GM23338 (cell line): ENCODE measurements around the gene SELENOM. TPM values are rescaled to one million over a fixed set of nuclear protein-coding genes. Genes with fewer than 3 reads are reported as not detected.

Experiments
- ATAC-seq: fragments of 200-7000 bp; cut with Tn5 transposase; 3 replicates; pipeline ENCODE4 v1.9.1; 2020
- DNase-seq: peaks from one replicate; pipeline ENCODE4 v3.0.0-alpha.2; 2015; ENCODE audit warnings: low spot score
- H2AFZ ChIP-seq: fragments of 200-600 bp; sonication (generic); 2 replicates; pipeline ENCODE4 v1.8.0; 2016; ENCODE audit warnings: antibody characterized with exemption, mild to moderate bottlenecking, moderate library complexity
- H3F3A ChIP-seq: fragments of 200-600 bp; sonication (generic); replicated peaks from 2 replicates; pipeline ENCODE4 v1.8.0; 2017; ENCODE audit warnings: antibody characterized with exemption, mixed run types, low read depth
- H3K27ac ChIP-seq: fragments of 200-600 bp; sonication (generic); 2 replicates; pipeline ENCODE4 v1.6.1; 2016; ENCODE audit warnings: low read depth
- H3K27me3 ChIP-seq: fragments of 200-600 bp; sonication (generic); 2 replicates; pipeline ENCODE4 v1.8.0; 2016; ENCODE audit warnings: mild to moderate bottlenecking, mixed run types, moderate library complexity; ENCODE audit not compliant: insufficient read depth
- H3K36me3 ChIP-seq: fragments of 200-600 bp; sonication (generic); 2 replicates; pipeline ENCODE4 v1.8.0; 2016; ENCODE audit warnings: mild to moderate bottlenecking; ENCODE audit not compliant: insufficient read depth
- H3K4me1 ChIP-seq: fragments of 200-600 bp; sonication (generic); 2 replicates; pipeline ENCODE4 v1.8.0; 2016; ENCODE audit warnings: mild to moderate bottlenecking, moderate library complexity; ENCODE audit not compliant: insufficient read depth
- H3K4me2 ChIP-seq: fragments of 200-600 bp; sonication (generic); 2 replicates; pipeline ENCODE4 v1.7.1; 2017; ENCODE audit warnings: mixed run types
- H3K4me3 ChIP-seq: fragments of 200-600 bp; sonication (generic); 2 replicates; pipeline ENCODE4 v1.6.1; 2016; ENCODE audit warnings: mixed run types
- H3K79me2 ChIP-seq: fragments of 200-600 bp; sonication (generic); replicated peaks from 2 replicates; pipeline ENCODE4 v1.8.0; 2017; ENCODE audit warnings: mild to moderate bottlenecking; ENCODE audit not compliant: insufficient read depth
- H3K9me2 ChIP-seq: fragments of 200-600 bp; sonication (generic); 2 replicates; pipeline ENCODE4 v1.8.0; 2017; ENCODE audit not compliant: insufficient read depth
- H4K20me1 ChIP-seq: fragments of 200-600 bp; sonication (generic); replicated peaks from 2 replicates; pipeline ENCODE4 v1.8.0; 2017; ENCODE audit warnings: mild to moderate bottlenecking; ENCODE audit not compliant: insufficient read depth
- H3K27ac Mint-ChIP-seq: 2 replicates; pipeline ENCODE4 v1.8.0; 2020; ENCODE audit warnings: inconsistent platforms, mild to moderate bottlenecking, moderate library complexity, mixed read lengths
- H3K27me3 Mint-ChIP-seq: 3 replicates; pipeline ENCODE4 v1.8.0; 2022; ENCODE audit warnings: low read depth, mild to moderate bottlenecking, moderate library complexity, mixed read lengths, inconsistent platforms; ENCODE audit not compliant: insufficient read depth, poor library complexity
- H3K36me3 Mint-ChIP-seq: 3 replicates; pipeline ENCODE4 v1.8.0; 2021; ENCODE audit warnings: low read depth, mild to moderate bottlenecking, inconsistent platforms, moderate library complexity, mixed read lengths
- H3K4me1 Mint-ChIP-seq: 3 replicates; pipeline ENCODE4 v1.8.0; 2020; ENCODE audit warnings: mild to moderate bottlenecking, inconsistent platforms, mixed read lengths
- H3K4me3 Mint-ChIP-seq: 3 replicates; pipeline ENCODE4 v1.8.0; 2021; ENCODE audit warnings: moderate library complexity, mild to moderate bottlenecking, inconsistent platforms, mixed read lengths
- H3K9me3 Mint-ChIP-seq: 3 replicates; pipeline ENCODE4 v1.8.0; 2020; ENCODE audit warnings: moderate library complexity, mild to moderate bottlenecking, inconsistent platforms, mixed read lengths
- CTCF ChIP-seq, 2 experiments: fragments of 200-600 bp in 1 of 2; sonication (generic) in 1 of 2; conservative IDR thresholded peaks; 2 replicates each; pipeline versions ENCODE4 v1.5.1 to v1.6.1; 2016 to 2017; ENCODE audit warnings: antibody characterized with exemption in 2 of 2, low read depth in 2 of 2, mild to moderate bottlenecking in 2 of 2, moderate library complexity in 1 of 2
- JUNB ChIP-seq: IDR thresholded peaks from one replicate; pipeline ENCODE4 v1.6.1; 2016; ENCODE audit warnings: antibody characterized with exemption; ENCODE audit not compliant: unreplicated experiment
- NANOG ChIP-seq: IDR thresholded peaks from 2 replicates; pipeline ENCODE4 v1.6.1; 2016; ENCODE audit warnings: antibody characterized with exemption, borderline replicate concordance
- POLR2AphosphoS5 ChIP-seq: IDR thresholded peaks from 2 replicates; pipeline ENCODE4 v1.6.1; 2016; ENCODE audit warnings: antibody characterized with exemption, low read depth
- STAT1 ChIP-seq: IDR thresholded peaks from one replicate; pipeline ENCODE4 v1.6.1; 2016; ENCODE audit warnings: antibody characterized with exemption; ENCODE audit not compliant: unreplicated experiment
- ZNF331 ChIP-seq: fragments of 250-450 bp; sonication (Bioruptor Pico); IDR thresholded peaks from 2 replicates; pipeline ENCODE4 v1.5.0; 2020; ENCODE audit warnings: low read depth, mild to moderate bottlenecking, moderate library complexity
- polyA plus RNA-seq: library from polyadenylated mRNA; unstranded; fragments of >200 nt; fragmentation: Nextera tagmentation; extraction: Ambion mirVana; gene quantifications from 2 replicates; pipeline ENCODE4 v1.2.1, GENCODE V29; 2016
- total RNA-seq: library from RNA; depleted of rRNA; stranded (reverse); fragments of >200 nt; shearing (Covaris generic); gene quantifications from 2 replicates; pipeline ENCODE4 v1.2.3, GENCODE V29; 2014
- TF ChIP-seq, protein P1 (sequence below): IDR thresholded peaks from 2 replicates; pipeline ENCODE4 v1.6.1; 2016; ENCODE audit warnings: antibody characterized with exemption
- TF ChIP-seq, protein P2 (sequence below): IDR thresholded peaks from one replicate; pipeline ENCODE4 v1.6.1; 2018; ENCODE audit warnings: antibody characterized with exemption; ENCODE audit not compliant: unreplicated experiment

The SELENOM gene
- total and polyA plus RNA-seq, 2 experiments from 2014 or later, result 44.9 to 50.8 TPM

DNA sequence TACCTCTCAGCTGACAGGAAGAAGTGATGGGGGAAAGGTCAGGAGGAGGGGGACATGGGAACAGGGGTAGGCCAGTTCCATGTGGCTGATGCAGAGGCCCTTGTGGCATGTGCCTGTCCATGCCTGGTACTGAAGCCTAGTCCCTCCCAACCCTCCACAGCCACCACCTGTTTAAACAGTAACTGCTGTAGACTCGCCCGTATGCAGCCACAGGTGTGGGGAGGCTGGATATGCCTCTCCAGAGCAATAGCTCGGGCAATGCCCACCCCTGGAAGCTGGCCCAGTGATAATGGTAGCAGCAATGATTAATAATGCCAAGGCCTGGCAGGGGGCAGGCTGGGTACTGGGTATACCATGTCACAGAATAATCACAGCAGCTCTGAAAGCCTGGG is 24.0 kb downstream of the SELENOM start (continued):
- TF ChIP-seq CTCF (conservative IDR thresholded peaks at IDR 0.05; ENCODE audit: low read depth in 2 of 2) (no peak), JUNB (no peak), ZNF331 (CRISPR knock-in tag) (no peak)
- TF ChIP-seq, protein P1, sequence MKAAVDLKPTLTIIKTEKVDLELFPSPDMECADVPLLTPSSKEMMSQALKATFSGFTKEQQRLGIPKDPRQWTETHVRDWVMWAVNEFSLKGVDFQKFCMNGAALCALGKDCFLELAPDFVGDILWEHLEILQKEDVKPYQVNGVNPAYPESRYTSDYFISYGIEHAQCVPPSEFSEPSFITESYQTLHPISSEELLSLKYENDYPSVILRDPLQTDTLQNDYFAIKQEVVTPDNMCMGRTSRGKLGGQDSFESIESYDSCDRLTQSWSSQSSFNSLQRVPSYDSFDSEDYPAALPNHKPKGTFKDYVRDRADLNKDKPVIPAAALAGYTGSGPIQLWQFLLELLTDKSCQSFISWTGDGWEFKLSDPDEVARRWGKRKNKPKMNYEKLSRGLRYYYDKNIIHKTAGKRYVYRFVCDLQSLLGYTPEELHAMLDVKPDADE, result no peak

DNA sequence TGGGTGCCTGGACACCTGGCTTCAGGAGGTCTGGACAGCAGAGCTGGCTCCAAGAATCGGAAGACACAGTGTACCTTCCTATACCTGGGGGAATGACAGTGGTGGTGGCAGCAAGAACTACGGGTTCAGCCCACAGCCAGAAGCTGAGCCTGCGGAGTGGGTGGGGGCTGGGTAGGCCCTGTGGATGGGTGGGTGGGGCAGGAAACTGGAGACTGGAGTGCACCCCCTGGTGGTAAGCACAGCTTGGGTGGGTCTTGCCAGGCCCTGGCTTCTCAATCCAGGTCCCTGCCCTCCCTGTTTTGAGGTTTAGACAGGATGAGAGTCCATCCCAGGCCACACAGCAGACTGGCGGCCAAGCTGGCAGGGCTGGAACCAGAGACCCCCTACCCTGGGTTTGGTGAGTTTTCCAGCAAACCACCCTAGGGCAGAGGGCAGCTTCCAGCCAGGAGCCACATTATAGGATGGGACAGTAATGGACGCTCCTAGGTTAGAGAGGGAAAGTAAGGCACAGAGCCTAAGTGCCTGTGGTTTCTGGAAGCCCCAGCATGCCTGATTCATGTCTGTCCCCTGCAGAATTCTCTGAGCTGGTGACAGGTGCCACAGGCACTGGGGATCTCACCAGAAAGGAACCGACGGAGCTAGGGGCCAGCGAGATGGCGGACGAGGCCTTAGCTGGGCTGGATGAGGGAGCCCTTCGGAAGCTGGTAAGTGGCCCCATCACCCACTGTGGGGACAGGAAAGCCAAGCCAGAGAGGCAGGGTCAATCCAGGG is 24.6 kb downstream of the SELENOM start:
- peak overlapping the region; percentile 100 for H3K4me2 ChIP-seq
- H3F3A ChIP-seq, result peaks cover 7% of the 10 kb centered on the region; the same call in 1 of the 2 replicates
- H3K27me3 ChIP-seq, result peaks cover 9% of the 10 kb centered on the region
- H4K20me1 ChIP-seq, result peaks cover 4% of the 10 kb centered on the region; the same call in 1 of the 2 replicates
- no peaks in the 10 kb centered on the region for H3K9me2 ChIP-seq
- Mint-ChIP-seq H3K4me3 (peak overlapping the region; percentile 94), H3K36me3 (no peaks in the 10 kb centered on the region; the same call in 2 of the 3 replicates), H3K27ac (no peak overlapping the region), H3K4me1 (peaks cover 37% of the 10 kb centered on the region), H3K27me3 (peaks cover 26% of the 10 kb centered on the region), H3K9me3 (no peaks in the 10 kb centered on the region)
- ATAC-seq (peak; percentile 6), DNase-seq (peak; percentile 79)
- no peaks in the 10 kb centered on the region for H3K36me3 ChIP-seq
- no peak overlapping the region for H3K27ac ChIP-seq
- H3K4me1 ChIP-seq, result peaks cover 21% of the 10 kb centered on the region
- no peak overlapping the region for H2AFZ ChIP-seq
- H3K4me3 ChIP-seq, result peak overlapping the region; percentile 96
- peaks cover 12% of the 10 kb centered on the region for H3K79me2 ChIP-seq
- TF ChIP-seq CTCF (conservative IDR thresholded peaks at IDR 0.05; ENCODE audit: low read depth in 2 of 2) (peak; percentile 56 to 70), NANOG (no peak), POLR2AphosphoS5 (peak; percentile 19; the same call in 1 of the 2 replicates), STAT1 (no peak)
- TF ChIP-seq, protein P2, sequence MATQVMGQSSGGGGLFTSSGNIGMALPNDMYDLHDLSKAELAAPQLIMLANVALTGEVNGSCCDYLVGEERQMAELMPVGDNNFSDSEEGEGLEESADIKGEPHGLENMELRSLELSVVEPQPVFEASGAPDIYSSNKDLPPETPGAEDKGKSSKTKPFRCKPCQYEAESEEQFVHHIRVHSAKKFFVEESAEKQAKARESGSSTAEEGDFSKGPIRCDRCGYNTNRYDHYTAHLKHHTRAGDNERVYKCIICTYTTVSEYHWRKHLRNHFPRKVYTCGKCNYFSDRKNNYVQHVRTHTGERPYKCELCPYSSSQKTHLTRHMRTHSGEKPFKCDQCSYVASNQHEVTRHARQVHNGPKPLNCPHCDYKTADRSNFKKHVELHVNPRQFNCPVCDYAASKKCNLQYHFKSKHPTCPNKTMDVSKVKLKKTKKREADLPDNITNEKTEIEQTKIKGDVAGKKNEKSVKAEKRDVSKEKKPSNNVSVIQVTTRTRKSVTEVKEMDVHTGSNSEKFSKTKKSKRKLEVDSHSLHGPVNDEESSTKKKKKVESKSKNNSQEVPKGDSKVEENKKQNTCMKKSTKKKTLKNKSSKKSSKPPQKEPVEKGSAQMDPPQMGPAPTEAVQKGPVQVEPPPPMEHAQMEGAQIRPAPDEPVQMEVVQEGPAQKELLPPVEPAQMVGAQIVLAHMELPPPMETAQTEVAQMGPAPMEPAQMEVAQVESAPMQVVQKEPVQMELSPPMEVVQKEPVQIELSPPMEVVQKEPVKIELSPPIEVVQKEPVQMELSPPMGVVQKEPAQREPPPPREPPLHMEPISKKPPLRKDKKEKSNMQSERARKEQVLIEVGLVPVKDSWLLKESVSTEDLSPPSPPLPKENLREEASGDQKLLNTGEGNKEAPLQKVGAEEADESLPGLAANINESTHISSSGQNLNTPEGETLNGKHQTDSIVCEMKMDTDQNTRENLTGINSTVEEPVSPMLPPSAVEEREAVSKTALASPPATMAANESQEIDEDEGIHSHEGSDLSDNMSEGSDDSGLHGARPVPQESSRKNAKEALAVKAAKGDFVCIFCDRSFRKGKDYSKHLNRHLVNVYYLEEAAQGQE, result no peak
